Choroid plexus epithelial cell (primary cell): Measurements from ENCODE around the gene MTF1.
A peak's percentile ranks its signal among the peaks of the same experiment; 100 is the strongest.

Experiments
- DNase-seq: peaks from one replicate; pipeline ENCODE4 v3.0.0-alpha.2; 2010; ENCODE audit warnings: low read depth
- H3K4me3 ChIP-seq: 2 replicates; pipeline ENCODE4 v1.5.1; 2011; ENCODE audit warnings: low read depth, mild to moderate bottlenecking, control low read depth, low read length, moderate library complexity
- TF ChIP-seq, protein P1 (sequence below): conservative IDR thresholded peaks from 2 replicates; pipeline ENCODE4 v1.5.1; 2011; ENCODE audit warnings: low read depth, mild to moderate bottlenecking, control low read depth, inconsistent platforms, low read length, moderate library complexity

MTF1 gene

DNA sequence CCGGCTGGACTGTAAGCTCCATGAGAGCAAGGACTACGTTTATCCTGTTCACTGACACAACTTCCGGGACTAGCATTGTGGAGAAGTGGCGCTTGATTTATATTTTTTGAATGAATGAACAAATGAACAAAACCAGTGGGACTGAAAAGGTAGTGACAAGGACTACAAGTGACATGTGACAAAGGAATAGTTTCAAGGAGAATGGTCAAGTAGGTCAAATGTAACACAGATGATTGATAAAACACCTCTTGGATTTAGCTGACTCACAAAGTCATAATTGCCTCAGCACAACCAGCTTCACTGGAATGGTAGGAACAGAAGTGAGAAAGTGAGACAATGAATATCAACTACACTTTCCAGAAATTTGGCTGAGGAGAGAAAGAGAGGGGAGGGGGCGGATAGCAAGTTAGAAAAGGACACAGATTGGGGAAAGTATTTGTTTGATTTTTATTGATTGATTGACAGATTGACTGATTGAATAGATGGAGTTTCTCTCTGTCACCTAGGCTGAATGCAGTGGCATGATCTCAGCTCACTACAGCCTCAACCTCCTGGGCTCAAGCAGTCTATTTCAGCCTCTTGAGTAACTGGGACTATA is 14.2 kb downstream of the MTF1 start:
- no peak overlapping the region for H3K4me3 ChIP-seq
- no peak for DNase-seq
- TF ChIP-seq, protein P1, sequence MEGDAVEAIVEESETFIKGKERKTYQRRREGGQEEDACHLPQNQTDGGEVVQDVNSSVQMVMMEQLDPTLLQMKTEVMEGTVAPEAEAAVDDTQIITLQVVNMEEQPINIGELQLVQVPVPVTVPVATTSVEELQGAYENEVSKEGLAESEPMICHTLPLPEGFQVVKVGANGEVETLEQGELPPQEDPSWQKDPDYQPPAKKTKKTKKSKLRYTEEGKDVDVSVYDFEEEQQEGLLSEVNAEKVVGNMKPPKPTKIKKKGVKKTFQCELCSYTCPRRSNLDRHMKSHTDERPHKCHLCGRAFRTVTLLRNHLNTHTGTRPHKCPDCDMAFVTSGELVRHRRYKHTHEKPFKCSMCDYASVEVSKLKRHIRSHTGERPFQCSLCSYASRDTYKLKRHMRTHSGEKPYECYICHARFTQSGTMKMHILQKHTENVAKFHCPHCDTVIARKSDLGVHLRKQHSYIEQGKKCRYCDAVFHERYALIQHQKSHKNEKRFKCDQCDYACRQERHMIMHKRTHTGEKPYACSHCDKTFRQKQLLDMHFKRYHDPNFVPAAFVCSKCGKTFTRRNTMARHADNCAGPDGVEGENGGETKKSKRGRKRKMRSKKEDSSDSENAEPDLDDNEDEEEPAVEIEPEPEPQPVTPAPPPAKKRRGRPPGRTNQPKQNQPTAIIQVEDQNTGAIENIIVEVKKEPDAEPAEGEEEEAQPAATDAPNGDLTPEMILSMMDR, result no peak

DNA sequence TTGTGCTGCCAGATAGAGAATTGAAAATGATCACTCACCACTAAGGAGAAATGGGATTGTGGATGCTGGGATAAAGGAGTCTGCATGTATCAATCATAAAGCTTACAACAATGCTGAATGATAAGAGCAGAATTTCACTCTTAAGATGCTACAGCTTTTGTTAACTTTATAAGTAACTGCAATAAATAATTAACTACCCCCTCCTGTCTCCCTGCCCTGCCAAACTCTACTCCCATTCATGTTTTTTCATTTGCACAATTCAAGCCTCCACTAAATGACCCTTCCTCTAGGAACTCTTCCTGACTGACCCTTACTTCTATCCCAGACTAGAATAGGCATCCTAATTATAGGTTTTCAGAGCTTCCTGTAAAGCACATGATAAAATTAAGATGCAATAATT is 14.9 kb downstream of the MTF1 start:
- TF ChIP-seq, protein P1, result no peak
- no peak overlapping the region for H3K4me3 ChIP-seq
- DNase-seq, result no peak

DNA sequence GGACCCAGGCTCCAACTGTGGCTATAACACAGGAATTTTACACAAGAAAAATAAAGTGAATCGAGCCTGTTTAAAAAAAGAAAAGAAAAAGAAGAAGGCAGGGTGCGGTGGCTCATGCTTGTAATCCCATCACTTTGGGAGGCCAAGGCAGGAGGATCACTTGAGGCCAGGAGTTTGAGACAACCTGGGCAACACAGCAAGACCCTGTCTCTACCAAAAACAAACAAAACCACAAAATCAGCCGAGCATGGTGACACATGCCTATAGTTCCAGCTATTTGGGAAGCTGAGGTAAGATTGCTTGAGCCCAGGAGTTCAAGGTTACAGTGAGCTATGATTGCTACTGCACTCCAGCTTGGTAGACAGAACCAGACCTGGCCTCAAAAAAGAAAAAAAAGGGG is 17.7 kb downstream of the MTF1 start:
- TF ChIP-seq, protein P1, result no peak
- DNase-seq, result no peak
- no peak overlapping the region for H3K4me3 ChIP-seq

DNA sequence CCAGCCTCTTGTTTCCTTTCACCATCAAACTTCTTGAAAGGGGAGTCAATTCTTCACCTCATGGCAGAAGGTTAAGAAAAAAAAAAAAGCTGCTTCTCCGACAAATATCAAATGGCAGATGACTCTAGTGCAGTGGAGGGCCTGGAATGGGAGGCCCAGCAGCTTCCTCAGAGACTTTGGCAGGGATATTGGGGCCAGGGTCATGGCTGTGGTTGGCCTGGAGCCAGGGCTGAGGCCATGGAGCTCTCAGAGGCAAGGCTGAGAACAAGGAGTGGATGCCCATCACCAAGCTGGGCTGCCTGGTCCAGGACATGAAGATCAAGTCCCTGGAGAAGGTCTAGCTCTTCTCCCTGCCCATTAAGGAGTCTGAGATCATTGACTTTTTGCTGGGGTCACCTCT is 18.7 kb downstream of the MTF1 start:
- DNase-seq, result peak; percentile 58
- no peak overlapping the region for H3K4me3 ChIP-seq
- TF ChIP-seq, protein P1, result no peak

DNA sequence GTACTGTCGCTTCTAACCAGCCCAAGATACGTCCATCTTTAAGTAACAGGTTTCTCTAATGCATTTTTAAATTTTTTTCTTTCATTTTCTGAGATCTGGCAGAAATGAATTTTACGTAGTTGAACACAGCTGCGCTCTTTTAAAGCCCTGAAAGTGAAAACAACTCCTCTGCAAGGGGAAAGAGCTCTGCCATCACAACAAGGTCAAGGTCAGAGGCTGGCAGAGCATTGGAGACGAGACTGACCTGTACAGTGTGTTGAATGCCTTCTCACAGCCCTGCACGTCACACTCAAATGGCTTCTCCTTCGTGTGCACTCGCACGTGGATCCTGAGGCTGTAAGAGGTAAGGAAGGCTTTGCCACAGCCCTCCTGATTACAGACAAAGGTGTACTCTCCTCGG is 19.7 kb downstream of the MTF1 start:
- DNase-seq, result no peak
- H3K4me3 ChIP-seq, result no peak overlapping the region
- TF ChIP-seq, protein P1, result no peak

DNA sequence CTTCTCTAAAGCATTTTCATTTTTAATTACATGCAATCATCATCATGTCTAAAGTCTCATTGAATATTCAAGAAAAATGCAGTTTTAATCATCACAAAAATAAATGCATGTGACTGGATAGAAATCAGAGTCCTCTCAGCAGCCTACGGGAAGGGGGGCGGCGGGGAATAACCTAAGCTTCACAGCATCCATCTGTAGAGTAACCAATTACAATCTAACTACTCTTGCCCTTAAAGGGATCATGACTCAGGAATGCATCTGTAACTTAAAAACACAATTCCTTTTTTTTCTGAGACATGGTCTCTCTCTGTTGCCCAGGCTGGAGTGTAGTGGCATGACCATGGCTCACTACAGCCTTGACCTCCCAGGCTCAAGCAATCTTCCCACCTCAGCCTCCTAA is 22.6 kb downstream of the MTF1 start:
- H3K4me3 ChIP-seq, result no peak overlapping the region
- TF ChIP-seq, protein P1, result no peak
- no peak for DNase-seq

DNA sequence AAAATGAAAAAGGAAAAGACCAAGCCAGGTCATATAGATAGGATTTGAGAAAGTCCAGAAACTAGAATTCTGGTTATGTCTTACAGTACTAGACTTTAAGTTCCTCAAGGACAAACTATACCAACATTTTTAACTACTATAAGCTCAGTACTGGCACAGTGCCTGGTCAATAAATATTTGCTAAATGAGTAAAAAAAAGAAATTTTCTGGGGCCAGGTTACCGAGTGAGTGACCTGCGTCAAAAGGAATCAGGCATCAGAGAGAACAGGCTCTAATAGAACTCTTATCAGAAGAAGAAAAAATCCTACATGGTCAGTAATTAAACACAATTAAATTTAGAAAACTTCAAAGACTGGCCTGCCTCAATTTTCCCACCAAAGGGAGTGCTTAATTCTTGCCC is 27.6 kb downstream of the MTF1 start:
- no peak for DNase-seq
- TF ChIP-seq, protein P1, result no peak
- no peak overlapping the region for H3K4me3 ChIP-seq
